Erythroblast (primary cell): Measurements from ENCODE around the gene PYHIN1.

Experiments used
- GATA1 ChIP-seq: IDR thresholded peaks from 2 replicates; pipeline ENCODE4 v1.6.1; 2011; ENCODE audit warnings: low read depth, mild to moderate bottlenecking, control low read depth, low read length, moderate library complexity
- POLR2A ChIP-seq: IDR thresholded peaks from 2 replicates; pipeline ENCODE4 v1.6.1; 2011; ENCODE audit warnings: mild to moderate bottlenecking, low read length

- TF ChIP-seq POLR2A (no peak), GATA1 (no peak)
Measured at GRCh38 chr1:158976219-158976618, 44.9 kb downstream of the PYHIN1 start.
